Measurements from ENCODE around the gene DHRSX.
"Not testable (repeated sequence)": the region's sequence is repeated elsewhere in the genome, so short reads cannot be mapped to it uniquely, and the experiment has no call there.

The DHRSX gene

GRCh38 chrX:2224597-2225235 lies 276.1 kb downstream of the DHRSX start:
- no peak for TF ChIP-seq CTCF (IDR thresholded peaks at IDR 0.05; ENCODE audit: low read depth, low read length, missing control alignments)
- in situ Hi-C loops (cut with HindIII; ENCODE audit: low sequenced_read_pairs), result no loop called here
- no peak overlapping the region for H3K4me3 ChIP-seq (ENCODE audit: low read depth, low read length)
- DNase-seq (ENCODE audit: low read depth), result no peak

- in situ Hi-C loops (cut with HindIII; ENCODE audit: low sequenced_read_pairs), result no loop called here
- no peak for DNase-seq (ENCODE audit: low read depth)
- no peak overlapping the region for H3K4me3 ChIP-seq (ENCODE audit: low read depth, low read length)
- no peak for TF ChIP-seq CTCF (IDR thresholded peaks at IDR 0.05; ENCODE audit: low read depth, low read length, missing control alignments)
These were observed 276.6 kb downstream of the DHRSX start for GRCh38 chrX:2224161-2224560.

- DNase-seq (ENCODE audit: low read depth), result no peak
- in situ Hi-C loops (cut with HindIII; ENCODE audit: low sequenced_read_pairs), result no loop called here
- H3K4me3 ChIP-seq (ENCODE audit: low read depth, low read length), result no peak overlapping the region
- no peak for TF ChIP-seq CTCF (IDR thresholded peaks at IDR 0.05; ENCODE audit: low read depth, low read length, missing control alignments)
These were observed 279.8 kb downstream of the DHRSX start for GRCh38 chrX:2220829-2221567.

GRCh38 chrX:2220296-2220695 lies 280.5 kb downstream of the DHRSX start:
- in situ Hi-C loops (cut with HindIII; ENCODE audit: low sequenced_read_pairs), result no loop called here
- DNase-seq (ENCODE audit: low read depth), result no peak
- no peak overlapping the region for H3K4me3 ChIP-seq (ENCODE audit: low read depth, low read length)
- TF ChIP-seq CTCF (IDR thresholded peaks at IDR 0.05; ENCODE audit: low read depth, low read length, missing control alignments), result no peak

GRCh38 chrX:2214138-2214823 lies 286.5 kb downstream of the DHRSX start:
- in situ Hi-C loops (cut with HindIII; ENCODE audit: low sequenced_read_pairs); DNase-seq (ENCODE audit: low read depth); H3K4me3 ChIP-seq (ENCODE audit: low read depth, low read length): not testable (repeated sequence)

GRCh38 chrX:2211667-2212066 lies 289.1 kb downstream of the DHRSX start:
- DNase-seq (ENCODE audit: low read depth); in situ Hi-C loops (cut with HindIII; ENCODE audit: low sequenced_read_pairs); H3K4me3 ChIP-seq (ENCODE audit: low read depth, low read length): not testable (repeated sequence)

GRCh38 chrX:2193273-2193592 lies 307.5 kb downstream of the DHRSX start:
- TF ChIP-seq CTCF (IDR thresholded peaks at IDR 0.05; ENCODE audit: low read depth, low read length, missing control alignments), result no peak
- DNase-seq (ENCODE audit: low read depth), result no peak
- in situ Hi-C loops (cut with HindIII; ENCODE audit: low sequenced_read_pairs), result no loop called here
- no peak overlapping the region for H3K4me3 ChIP-seq (ENCODE audit: low read depth, low read length)
